Ovary (tissue), 3 donors: ENCODE results near the gene LBH.

ENCODE experiments used
- EP300 ChIP-seq: sonication (generic); formaldehyde crosslinking; IDR thresholded peaks from one replicate; pipeline ENCODE4 v1.6.1; 2017; ENCODE audit warnings: antibody characterized with exemption
- POLR2A ChIP-seq: fragments of 450-650 bp; IDR thresholded peaks from one replicate; pipeline ENCODE4 v1.6.1; 2017; ENCODE audit warnings: antibody characterized with exemption, mild to moderate bottlenecking, moderate library complexity
- TF ChIP-seq, protein P1 (sequence below), 3 donors: fragments of 450-650 bp in 2 of 3; fragments of 200-600 bp in 1 of 3; IDR thresholded peaks; one replicate each; pipeline versions ENCODE4 v1.5.1 to v1.8.0; 2016 to 2022; ENCODE audit warnings: antibody characterized with exemption in 3 of 3, mild to moderate bottlenecking in 1 of 3
- donor health status: DM: no; HTN: no; CAD: no.

DNA sequence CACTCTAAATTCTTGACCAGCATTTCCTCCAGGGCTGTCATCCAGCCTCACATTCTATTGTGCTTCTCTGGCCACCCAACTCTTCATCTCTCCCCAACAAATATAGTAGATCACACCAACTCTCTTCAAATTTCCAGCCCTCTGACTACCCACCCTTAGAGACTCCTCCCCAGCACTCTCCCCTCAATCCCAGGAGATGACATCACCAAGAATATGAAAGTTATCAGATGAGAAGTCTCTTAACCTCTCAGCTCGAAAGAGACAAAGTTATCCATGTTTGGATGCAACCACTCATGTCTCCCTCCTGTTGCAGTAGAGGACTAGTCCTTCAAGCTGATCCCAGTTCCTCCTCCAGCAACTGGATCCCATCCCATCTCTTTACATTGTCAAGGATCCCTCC, 47.1 kb downstream of the LBH start:
- TF ChIP-seq, protein P1, sequence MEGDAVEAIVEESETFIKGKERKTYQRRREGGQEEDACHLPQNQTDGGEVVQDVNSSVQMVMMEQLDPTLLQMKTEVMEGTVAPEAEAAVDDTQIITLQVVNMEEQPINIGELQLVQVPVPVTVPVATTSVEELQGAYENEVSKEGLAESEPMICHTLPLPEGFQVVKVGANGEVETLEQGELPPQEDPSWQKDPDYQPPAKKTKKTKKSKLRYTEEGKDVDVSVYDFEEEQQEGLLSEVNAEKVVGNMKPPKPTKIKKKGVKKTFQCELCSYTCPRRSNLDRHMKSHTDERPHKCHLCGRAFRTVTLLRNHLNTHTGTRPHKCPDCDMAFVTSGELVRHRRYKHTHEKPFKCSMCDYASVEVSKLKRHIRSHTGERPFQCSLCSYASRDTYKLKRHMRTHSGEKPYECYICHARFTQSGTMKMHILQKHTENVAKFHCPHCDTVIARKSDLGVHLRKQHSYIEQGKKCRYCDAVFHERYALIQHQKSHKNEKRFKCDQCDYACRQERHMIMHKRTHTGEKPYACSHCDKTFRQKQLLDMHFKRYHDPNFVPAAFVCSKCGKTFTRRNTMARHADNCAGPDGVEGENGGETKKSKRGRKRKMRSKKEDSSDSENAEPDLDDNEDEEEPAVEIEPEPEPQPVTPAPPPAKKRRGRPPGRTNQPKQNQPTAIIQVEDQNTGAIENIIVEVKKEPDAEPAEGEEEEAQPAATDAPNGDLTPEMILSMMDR (IDR thresholded peaks at IDR 0.05) = no peak
- no peak for TF ChIP-seq EP300
- TF ChIP-seq POLR2A = no peak
